Fibroblast of lung (primary cell): ENCODE results near the gene FHOD3.

Experiments used
- EZH2 ChIP-seq: IDR thresholded peaks from 2 replicates; pipeline ENCODE4 v1.5.1; 2012; ENCODE audit warnings: low read length, control low read depth, mild to moderate bottlenecking; ENCODE audit errors: missing control alignments
- TF ChIP-seq, protein P1 (sequence below), 2 donors: IDR thresholded peaks in 1 of 2; conservative IDR thresholded peaks in 1 of 2; 1 replicate in 1 of 2; 2 replicates in 1 of 2; pipeline ENCODE4 v1.5.1; 2011 to 2012; ENCODE audit warnings: low read length in 2 of 2, control low read depth in 1 of 2, inconsistent platforms in 1 of 2, low read depth in 1 of 2, mild to moderate bottlenecking in 1 of 2

DNA sequence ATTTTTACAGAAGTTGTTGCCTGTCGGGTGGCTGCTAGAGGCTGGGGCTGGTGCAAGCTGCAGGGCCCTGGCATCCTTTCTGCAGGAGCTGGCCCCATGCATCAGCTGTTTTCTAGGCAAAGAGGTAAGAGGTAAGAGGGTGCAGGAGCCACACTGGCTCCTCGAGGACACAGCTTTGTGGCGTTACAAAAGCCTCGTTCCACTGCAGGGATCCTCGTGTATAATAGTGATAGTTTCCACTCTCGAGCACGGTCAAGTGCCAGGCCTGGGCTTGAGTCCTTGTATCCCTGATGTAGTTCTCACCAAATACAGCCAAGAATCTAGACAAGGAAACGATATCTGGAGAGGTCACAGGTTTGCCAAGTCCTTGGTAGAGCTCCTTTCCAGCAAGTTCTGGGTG, 33.2 kb upstream of the FHOD3 start:
- TF ChIP-seq, protein P1, sequence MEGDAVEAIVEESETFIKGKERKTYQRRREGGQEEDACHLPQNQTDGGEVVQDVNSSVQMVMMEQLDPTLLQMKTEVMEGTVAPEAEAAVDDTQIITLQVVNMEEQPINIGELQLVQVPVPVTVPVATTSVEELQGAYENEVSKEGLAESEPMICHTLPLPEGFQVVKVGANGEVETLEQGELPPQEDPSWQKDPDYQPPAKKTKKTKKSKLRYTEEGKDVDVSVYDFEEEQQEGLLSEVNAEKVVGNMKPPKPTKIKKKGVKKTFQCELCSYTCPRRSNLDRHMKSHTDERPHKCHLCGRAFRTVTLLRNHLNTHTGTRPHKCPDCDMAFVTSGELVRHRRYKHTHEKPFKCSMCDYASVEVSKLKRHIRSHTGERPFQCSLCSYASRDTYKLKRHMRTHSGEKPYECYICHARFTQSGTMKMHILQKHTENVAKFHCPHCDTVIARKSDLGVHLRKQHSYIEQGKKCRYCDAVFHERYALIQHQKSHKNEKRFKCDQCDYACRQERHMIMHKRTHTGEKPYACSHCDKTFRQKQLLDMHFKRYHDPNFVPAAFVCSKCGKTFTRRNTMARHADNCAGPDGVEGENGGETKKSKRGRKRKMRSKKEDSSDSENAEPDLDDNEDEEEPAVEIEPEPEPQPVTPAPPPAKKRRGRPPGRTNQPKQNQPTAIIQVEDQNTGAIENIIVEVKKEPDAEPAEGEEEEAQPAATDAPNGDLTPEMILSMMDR (conservative IDR thresholded peaks at IDR 0.05 in 1 of 2, IDR thresholded peaks at IDR 0.05 in 1 of 2; ENCODE audit: low read depth in 1 of 2, low read length in 2 of 2) = no peak
- no peak for TF ChIP-seq EZH2
